ENCODE results near the gene EYA4.

- no peak for TF ChIP-seq POLR2AphosphoS5 (IDR thresholded peaks at IDR 0.05)
- no peak for TF ChIP-seq CTCF (IDR thresholded peaks at IDR 0.05 in 8 of 11, conservative IDR thresholded peaks at IDR 0.05 in 3 of 11)
- TF ChIP-seq POLR2A (IDR thresholded peaks at IDR 0.05), result no peak
These were observed 45.6 kb downstream of the EYA4 start for GRCh38 chr6:133286765-133287164.
